Stromal cell of bone marrow (primary cell): ENCODE results near the gene RAB5IF.
"Not testable (repeated sequence)": the region's sequence is repeated elsewhere in the genome, so short reads cannot be mapped to it uniquely, and the experiment has no call there.

Source experiments
- DNase-seq: peaks from one replicate; pipeline ENCODE4 v3.0.0-alpha.2; 2012; ENCODE audit warnings: low read depth

RAB5IF gene, protein sequence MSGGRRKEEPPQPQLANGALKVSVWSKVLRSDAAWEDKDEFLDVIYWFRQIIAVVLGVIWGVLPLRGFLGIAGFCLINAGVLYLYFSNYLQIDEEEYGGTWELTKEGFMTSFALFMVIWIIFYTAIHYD

GRCh38 chr20:36605399-36606157 is at the start of gene RAB5IF:
Gene RAB5IF, plus strand, starts transcription at chr20:36605779. Its CDS starts 173 bp downstream, at chr20:36605952.
- DNase-seq, result peak; percentile 95

GRCh38 chr20:36562724-36563123 is 42.9 kb upstream of the RAB5IF start:
- DNase-seq, result no peak

DNA sequence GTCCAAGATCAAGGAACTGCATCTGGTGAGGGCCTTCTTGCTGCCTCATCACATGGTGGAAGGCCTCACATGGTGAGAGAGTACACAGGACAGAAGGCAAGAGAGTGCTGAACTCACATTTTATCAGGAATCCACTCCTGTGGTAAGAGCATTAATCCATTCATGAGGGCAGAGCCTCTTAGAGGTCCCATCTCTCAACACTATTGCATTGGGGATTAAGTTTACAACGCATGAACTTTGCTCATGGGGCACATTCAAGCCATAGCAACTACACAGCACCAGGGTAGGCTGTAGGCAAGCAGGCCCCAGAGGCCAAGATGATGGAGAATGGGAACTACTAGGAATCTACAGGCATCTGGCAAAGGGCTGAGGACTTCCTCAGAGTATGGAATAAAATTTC is 42.2 kb upstream of the RAB5IF start:
- no peak for DNase-seq

DNA sequence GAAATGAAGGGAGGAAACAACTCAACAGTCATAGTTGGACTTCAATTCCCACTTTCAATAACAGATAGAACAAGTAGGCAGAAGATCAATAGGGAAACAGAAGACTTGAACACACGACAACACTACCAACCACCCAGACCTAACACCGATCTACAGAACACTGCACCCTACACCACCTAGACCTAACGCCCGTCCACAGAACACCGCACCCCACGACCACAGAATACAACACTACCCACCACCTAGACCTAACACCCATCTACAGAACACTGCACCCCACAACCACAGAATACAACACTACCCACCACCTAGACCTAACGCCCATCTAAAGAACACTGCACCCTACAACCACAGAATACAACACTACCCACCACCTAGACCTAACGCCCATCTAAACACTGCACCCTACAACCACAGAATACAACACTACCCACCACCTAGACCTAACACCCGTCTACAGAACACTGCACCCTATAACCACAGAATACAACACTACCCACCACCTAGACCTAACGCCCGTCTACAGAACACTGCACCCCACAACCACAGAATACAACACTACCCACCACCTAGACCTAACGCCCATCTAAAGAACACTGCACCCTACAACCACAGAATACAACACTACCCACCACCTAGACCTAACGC is 41.4 kb upstream of the RAB5IF start:
- not testable (repeated sequence) for DNase-seq

DNA sequence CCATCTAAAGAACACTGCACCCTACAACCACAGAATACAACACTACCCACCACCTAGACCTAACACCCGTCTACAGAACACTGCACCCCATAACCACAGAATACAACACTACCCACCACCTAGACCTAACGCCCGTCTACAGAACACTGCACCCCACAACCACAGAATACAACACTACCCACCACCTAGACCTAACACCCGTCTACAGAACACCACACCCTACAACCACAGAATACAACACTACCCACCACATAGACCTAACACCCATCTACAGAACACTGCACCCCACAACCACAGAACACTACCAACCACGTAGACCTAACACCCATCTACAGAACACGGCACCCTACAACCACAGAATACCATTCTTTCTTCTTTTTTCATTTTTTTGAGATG is 40.9 kb upstream of the RAB5IF start:
- DNase-seq, result not testable (repeated sequence)

DNA sequence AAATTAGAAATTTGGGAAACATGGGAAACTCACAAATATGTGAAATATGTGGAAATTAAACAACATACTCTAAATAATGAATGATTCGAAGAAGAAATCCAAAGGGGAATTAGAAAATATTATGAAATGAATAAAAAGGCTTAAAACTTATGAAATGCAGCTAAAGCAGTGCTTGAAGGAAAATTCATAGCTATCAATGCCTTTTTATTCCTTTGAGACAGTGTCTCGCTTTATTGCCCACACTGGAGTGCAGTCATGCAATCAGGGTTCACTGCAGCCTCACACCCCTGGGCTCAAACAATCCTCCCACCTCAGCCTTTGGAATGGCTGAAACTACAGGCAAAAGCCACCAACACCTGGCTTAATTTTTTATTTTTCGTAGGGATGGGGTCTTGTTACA is 40.1 kb upstream of the RAB5IF start:
- DNase-seq, result no peak

- peak; percentile 42 for DNase-seq
These were observed 35.6 kb upstream of the RAB5IF start for GRCh38 chr20:36569847-36570429.

- DNase-seq, result no peak
These were observed 33.7 kb upstream of the RAB5IF start for GRCh38 chr20:36571564-36572504.

DNA sequence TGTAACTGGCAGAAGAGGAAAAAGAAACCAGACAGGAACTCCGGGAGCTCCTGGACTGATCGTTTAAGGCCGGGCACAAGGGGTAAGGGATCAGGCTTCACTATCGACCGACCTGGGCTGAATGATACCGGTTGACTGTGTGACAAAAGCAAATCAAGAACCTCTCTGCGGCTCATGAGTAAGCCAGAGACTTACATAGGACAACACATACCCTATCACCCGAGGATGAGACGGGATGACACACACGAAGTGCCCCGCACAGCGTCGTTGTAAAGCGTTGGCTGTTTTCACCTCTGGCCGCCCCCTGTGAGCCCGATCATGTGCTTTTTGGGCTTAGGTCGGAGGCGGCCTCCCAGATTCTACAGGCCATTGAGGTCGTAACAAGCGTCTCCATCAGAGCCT is 32.9 kb upstream of the RAB5IF start:
- no peak for DNase-seq

DNA sequence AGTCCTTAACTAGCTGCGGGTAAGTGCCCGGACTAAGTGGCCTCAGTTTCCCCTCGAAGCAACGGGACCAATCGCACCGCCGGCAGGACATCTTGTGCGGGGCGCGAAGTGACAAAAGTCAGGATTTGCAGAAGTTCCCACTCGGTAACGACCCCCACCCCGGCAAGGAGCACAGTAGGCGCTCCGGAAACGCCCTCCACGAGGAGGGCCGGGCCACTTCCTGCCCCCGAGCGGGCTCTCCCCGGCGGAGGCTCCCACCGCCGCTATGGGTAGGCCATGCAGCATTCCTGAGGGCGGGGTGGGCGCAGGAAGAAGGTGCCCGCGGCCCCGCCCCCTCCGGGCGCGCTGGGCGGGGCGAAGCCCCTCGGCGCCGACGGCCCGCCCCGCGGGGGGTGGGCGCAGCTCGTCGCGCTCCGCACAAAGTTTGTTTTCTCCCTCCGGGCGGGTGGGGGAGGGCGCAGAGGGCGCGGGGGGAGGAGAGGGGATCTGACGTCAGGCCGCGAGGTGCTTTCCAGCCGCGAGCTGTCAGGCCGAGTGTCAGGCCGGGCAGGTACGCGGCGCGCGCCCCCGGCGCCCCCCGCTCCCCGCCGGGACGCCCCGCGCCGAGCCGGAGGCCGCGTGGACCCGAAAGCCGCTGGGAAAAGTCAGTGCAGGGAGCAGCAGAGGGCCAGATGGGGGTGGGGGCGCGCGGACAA is 32.3 kb upstream of the RAB5IF start, which contains the start of gene TGIF2:
Gene TGIF2 (plus strand): TSS at position 495 of the 695 bp plus-strand sequence. CDS start 5,178 bp downstream, outside the sequence.
- DNase-seq, result no peak

DNA sequence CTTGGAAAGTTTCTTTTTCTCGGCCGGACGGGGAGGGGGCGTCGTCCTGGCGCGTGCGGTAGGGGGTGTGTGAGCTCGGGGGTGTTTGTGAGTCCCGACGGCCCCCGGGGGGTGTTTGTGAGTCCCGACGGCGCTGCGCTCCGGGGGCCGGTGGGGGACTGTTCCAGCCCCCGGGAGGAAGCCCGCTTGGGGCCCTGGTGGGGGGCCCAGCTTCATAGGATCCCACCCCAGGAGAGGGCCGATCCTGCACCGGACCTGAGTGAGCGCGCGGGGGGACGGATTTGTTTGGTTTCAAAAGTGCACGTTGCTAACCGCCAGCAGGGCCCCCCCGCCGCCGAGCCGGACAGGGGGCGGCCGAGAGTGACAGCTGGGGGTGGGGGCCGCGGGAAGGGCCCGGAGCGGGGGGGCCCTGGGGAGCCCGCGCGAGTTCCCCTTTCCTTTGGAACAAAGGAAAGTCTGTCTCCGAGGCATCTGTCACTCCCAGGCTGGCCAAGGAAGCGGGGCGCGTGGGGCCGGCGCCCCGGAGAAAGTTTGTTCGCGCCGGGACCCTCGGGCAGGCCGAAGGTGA is 31.7 kb upstream of the RAB5IF start:
- no peak for DNase-seq

GRCh38 chr20:36574366-36575135 is 31.0 kb upstream of the RAB5IF start:
- DNase-seq, result no peak

- no peak for DNase-seq
These were observed 29.5 kb upstream of the RAB5IF start for GRCh38 chr20:36576081-36576445.

DNA sequence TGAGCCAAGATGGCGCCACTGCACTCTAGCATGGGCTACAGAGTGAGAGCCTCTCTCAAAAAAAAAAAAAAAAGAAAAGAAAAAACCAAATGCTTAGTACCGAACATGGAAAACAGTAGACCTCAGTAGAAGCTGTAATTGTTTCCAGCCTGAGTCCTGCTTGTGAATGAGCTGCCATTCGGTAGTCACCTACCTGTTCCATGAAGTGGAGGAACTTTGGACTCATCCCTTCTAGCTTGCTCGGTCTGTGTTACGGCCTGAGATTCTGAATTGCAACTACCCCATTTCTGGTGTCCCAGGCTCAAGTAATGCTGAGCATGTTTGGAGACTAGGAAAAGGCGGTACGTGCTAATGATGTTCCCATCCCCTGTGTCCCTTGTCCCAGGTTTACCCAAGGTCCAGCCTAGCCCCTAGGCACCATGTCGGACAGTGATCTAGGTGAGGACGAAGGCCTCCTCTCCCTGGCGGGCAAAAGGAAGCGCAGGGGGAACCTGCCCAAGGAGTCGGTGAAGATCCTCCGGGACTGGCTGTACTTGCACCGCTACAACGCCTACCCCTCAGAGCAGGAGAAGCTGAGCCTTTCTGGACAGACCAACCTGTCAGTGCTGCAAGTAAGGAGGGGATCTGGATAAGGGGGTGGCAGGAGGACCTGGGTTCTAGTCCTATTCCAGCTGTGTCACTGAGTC is 27.1 kb upstream of the RAB5IF start:
- no peak for DNase-seq

DNA sequence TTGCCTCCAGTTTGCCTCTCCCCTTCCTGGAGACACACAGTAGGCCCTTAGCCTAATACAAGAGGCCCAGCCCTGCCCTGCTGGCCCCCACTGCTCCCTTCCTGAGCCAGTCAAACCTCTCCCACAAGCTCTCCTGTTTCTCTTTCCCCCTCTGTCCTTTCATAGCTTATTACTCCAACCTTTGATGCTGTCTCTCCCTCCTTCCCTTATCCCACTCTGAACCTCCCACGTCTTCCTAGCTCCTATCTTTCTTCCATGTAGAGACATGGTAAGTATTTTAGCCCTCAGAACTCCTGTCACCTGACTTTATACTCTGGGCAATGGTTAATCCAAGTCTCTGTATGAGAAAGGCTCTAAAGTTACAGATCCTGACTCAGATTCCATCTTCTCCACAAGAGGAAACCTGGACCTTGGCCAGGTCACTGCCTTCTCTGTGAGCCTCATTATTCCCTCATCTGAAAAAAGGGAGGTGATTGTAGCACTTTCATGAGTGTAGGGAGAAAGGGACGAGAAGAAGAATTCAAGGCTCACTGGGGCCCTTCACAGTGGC is 25.5 kb upstream of the RAB5IF start:
- DNase-seq, result peak; percentile 69

DNA sequence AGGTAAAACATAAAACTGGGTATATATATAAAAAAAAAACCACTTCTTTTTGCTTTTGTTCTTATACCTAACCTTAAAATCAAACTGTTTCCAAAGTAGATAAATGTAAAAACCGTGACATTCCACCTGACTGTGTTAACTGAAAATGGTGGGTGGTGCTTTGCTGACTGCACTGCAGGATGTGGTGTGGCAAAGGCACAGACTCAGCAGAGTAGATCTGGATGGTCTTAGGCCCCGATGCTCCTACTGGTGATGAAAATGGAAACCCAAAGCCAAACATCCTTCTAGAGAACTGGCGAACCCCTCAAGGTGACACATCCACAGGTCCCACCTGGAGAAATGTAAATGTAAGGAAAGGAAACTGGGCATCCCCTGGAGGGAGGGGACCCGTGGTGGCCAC is 23.3 kb upstream of the RAB5IF start:
- no peak for DNase-seq

- DNase-seq, result no peak
These were observed 22.8 kb upstream of the RAB5IF start for GRCh38 chr20:36582821-36583220.

- no peak for DNase-seq
These were observed 21.5 kb upstream of the RAB5IF start for GRCh38 chr20:36584018-36584481.
